Stimulated activated CD8-positive, alpha-beta memory T cell treated with anti-CD3 and anti-CD28 coated beads, Interleukin-4, amount 100 ng/mL, for 1 hour (primary cell): ENCODE data around the gene PLA2G6.

ENCODE experiments used
- DNase-seq, 2 donors: peaks; one replicate each; pipeline ENCODE4 v3.0.0-alpha.2; 2020; ENCODE audit warnings: low read depth in 2 of 2, low spot score in 1 of 2

Gene PLA2G6

GRCh38 chr22:38073150-38074130 is 108.2 kb downstream of the PLA2G6 start:
- no peak for DNase-seq

DNA sequence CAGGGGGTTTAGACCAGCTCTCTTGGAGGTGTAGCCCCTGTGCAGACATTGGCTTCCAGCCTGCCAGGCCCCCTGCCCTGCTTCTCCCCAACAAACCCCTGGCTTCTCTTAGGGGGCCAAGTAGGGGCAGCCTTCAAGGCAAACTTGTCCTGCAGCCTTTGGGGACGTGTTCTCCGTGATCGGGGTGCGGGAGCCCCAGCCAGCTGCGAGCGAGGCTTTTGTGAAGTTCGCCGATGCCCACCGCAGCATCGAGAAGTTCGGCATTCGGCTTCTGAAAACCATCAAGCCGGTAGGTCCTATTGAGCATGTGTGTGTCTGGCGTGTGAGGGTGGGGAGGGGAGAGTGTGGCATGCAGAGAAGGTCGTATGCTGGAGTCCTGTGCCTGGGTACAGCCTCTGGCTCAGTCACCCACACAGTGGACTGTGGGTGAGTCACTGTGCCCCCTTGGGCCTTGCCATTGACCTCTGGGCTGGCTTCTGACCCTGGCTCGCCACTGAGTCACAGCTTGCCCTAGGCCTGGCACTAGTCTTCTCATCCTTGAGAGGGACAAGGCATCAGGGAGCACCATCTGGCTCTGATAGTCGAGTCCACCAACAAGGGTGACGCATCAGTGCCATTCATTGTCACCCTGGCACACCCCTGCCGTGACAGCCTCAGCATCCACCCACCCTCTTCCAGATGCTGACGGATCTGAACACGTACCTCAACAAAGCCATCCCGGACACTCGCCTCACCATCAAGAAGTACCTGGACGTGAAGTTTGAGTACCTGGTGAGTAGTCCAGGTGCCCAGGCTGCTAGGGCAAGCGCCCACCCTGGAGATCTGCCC is 109.1 kb downstream of the PLA2G6 start:
- no peak for DNase-seq

- no peak for DNase-seq
These were observed 110.0 kb downstream of the PLA2G6 start for GRCh38 chr22:38071421-38072321.

DNA sequence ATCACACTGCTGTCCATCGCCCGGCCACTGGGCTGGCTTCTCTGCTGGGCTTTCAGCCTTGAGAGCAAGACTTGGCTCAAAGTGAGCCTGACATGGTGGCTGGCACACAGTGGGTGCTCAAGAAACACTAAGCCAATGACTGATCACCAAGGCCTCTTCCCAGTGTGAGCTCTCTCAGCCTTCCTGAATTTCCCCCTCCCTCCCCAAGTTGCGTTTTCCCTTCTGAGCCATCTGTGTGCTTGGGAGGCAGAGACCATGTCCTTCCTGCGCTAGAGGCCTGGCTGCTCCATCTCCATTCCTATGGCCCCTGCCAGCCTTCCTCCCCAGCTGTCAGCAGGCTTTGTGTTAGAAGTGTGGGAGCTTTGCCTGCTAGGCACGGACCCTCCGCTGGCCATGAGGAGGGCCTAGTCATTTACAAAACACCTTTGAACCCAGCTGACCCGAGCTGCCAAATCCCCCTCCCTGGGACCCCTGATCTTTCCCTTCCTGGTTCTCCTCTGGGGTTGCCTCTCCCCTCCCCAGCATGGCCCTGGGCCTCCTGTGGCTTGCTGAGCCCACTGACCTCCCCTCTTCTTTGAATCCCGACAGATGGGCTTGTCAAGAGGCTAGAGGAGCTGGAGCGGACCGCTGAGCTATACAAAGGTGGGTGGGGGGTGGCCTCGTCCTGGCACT is 111.2 kb downstream of the PLA2G6 start:
- DNase-seq: no peak

GRCh38 chr22:38069372-38070249 is 112.0 kb downstream of the PLA2G6 start:
- no peak for DNase-seq

GRCh38 chr22:38068641-38069371 is 112.8 kb downstream of the PLA2G6 start:
- no peak for DNase-seq

DNA sequence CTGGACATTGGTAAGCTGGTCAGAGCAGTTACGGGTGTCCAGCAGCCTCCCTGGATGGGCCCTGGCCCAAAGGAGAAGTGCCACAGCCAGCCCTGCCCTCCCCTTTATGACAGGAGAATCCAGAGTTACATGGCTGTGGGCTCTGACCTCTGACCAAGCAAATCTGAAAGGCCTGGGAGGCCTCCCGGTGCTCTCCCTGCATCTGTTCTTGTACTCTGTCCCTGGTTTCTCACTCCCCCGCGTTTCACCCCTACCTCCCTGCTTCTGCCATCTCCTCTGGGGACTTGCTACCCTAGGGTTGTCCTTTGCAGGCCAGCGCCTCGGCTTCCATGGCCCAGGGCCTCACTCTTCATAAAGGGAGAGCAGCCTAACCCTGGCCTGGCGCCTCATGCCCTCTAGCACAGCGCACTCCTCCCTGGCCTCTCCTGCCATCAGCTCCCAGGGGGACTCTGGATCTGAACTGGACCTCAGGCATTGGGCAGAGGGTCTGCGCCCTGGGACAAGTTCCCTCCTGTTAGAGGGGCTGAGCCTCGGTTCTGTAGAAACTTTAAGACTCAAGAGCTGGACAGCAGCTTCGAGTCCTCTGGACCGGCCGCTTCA is 113.8 kb downstream of the PLA2G6 start:
- DNase-seq: no peak

DNA sequence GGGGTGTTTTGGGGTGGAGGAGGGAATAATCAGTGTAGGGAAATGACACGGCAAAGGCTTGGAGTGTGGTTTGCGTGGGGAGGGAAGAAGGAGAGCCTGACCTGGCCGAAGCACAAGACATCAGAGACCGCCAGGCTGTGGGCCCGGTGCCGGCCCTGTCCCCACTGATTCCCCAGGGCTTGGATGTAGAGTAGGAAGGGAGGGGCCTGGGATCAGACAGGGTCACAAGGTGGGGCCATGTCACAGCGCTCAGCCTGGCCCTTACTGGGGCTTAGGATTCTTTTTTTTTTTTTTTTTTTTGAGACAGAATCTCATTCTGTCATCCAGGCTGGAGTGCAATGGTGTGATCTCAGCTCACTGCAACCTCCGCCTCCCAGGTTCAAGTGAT is 114.6 kb downstream of the PLA2G6 start:
- DNase-seq: no peak

DNA sequence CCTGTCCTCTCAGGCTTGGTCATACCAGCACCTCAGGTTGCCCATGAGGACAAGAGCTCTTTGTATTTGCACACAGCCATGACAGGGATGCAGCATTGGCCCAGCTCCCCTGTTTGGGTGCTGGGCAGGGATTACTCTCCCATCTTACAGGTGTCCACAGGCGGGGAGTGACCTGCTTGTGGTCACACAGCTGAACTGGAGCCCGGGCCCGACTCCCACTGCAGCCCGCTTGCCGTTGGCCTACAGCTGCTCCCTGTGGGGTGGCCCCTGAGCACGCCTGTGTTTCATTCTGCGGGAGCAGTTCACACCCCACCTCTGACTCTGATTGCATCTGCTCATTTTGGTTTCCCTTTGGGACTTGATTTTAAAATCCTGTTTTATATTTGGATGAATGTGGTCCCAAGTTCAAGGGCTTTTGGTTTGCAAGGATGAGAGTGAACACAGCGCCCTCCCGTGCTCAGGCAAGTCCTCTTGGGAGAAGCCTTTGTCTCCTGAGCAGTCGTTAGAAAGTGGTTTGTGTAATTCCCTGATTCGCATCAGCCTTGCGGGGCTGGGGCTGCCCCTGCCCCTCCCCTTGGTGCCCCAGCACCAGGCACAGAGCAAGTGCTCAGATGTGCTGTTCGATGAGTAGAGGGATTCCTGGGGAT is 115.1 kb downstream of the PLA2G6 start:
- DNase-seq: no peak

DNA sequence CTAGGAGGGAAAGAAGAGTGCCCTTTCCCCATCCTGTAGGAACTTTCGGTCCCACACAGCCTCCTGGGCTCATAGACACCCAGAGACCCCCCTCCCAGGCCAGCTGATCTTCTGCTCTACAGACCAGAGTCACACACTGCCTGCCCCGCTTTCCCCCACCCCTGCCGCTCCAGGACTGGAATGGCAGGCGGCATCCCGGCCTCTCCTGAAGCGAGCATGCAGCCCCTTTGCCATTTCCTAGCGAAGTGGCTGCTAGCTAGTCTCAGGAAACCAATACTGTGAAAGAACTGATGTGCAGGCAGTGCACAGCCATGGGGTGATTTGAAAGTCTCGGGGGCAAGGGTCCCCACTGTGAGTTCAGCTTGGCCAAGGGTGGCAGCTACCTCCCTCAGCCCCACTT is 116.1 kb downstream of the PLA2G6 start:
- no peak for DNase-seq

DNA sequence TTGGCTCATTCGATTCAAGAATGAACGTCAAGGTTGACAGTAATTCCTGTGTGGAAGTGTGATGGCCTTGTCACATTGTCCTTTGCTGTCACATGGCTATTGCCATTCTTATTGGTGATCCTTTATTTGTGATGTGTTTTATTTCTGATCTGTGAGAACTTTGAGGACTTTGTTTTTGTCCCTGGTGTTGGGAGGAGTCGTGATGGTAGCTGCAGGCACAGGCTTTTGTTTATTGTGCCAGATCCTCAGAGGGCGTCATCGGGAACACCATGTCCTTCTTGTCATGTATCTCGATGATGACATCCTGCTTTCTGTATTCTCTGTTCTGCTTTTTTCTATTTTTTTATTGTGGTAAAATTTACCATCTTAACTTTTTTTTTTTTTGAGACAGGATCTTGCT is 118.8 kb downstream of the PLA2G6 start:
- DNase-seq: no peak
